Measurements from ENCODE around the gene TMPRSS12.
"Not testable (repeated sequence)": the region's sequence is repeated elsewhere in the genome, so short reads cannot be mapped to it uniquely, and the experiment has no call there.

Gene TMPRSS12

DNA sequence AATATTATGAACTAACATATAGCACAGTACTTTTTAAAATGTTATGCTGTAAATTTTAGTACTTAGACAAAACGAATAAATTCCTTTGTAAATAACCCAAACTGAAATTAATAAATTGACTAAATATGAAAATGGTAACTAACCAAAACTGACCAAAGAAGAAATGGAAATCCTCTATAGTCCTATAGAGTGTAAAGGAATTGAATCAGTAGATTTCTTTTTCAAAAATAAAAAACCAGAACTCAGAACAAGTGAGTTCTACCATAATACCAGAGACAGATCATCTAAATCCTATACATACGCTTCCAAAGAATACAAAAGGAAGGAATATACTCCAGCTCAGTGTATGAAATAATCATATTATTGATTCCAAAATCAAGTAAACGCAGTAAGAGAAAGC is 39.8 kb downstream of the TMPRSS12 start:
- no peak for DNase-seq (ENCODE audit: low spot score in 2 of 2)
- H3K9me3 Mint-ChIP-seq = no peaks in the 10 kb centered on the region
- no peak overlapping the region for H3K27ac Mint-ChIP-seq (ENCODE audit: low read depth)
- ATAC-seq (replicated peaks; ENCODE audit: extremely low read depth, poor library complexity, severe bottlenecking) = no peak
- no peaks in the 10 kb centered on the region for H3K27me3 Mint-ChIP-seq
- H3K4me1 Mint-ChIP-seq = no peaks in the 10 kb centered on the region
- no peak overlapping the region for H3K4me3 Mint-ChIP-seq
- no peaks in the 10 kb centered on the region for H3K36me3 Mint-ChIP-seq (ENCODE audit: insufficient read depth)

GRCh38 chr12:50887191-50887590 is 44.5 kb downstream of the TMPRSS12 start:
- Mint-ChIP-seq H3K4me3 (no peak overlapping the region), H3K9me3 (no peaks in the 10 kb centered on the region), H3K4me1 (no peaks in the 10 kb centered on the region), H3K36me3 (ENCODE audit: insufficient read depth) (no peaks in the 10 kb centered on the region), H3K27ac (ENCODE audit: low read depth) (no peak overlapping the region), H3K27me3 (no peaks in the 10 kb centered on the region)
- no peak for DNase-seq (ENCODE audit: low spot score in 2 of 2)
- no peak for ATAC-seq (replicated peaks; ENCODE audit: extremely low read depth, poor library complexity, severe bottlenecking)

DNA sequence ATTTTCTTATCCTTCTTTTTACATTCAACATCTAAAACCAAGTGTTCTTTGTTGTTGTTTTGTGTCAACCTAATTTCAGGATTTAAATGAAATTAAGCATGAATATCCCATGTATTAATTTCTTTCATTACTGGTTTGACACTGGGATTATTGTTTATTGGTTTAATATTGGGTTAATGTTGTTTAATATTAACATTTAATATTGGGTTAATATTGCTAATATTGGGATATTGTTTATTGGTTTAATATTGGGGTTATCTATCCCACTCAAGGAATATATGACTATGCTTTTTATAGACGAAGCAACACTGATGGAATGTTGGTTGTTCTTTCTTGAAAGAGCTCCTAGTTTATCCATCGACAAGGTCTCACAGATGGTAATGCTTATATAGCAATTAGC is 45.9 kb downstream of the TMPRSS12 start:
- Mint-ChIP-seq H3K27me3 (no peaks in the 10 kb centered on the region), H3K4me1 (no peaks in the 10 kb centered on the region), H3K27ac (ENCODE audit: low read depth) (no peak overlapping the region), H3K36me3 (ENCODE audit: insufficient read depth) (no peaks in the 10 kb centered on the region), H3K4me3 (no peak overlapping the region), H3K9me3 (no peaks in the 10 kb centered on the region)
- ATAC-seq (replicated peaks; ENCODE audit: extremely low read depth, poor library complexity, severe bottlenecking) (no peak), DNase-seq (ENCODE audit: low spot score in 2 of 2) (no peak)

DNA sequence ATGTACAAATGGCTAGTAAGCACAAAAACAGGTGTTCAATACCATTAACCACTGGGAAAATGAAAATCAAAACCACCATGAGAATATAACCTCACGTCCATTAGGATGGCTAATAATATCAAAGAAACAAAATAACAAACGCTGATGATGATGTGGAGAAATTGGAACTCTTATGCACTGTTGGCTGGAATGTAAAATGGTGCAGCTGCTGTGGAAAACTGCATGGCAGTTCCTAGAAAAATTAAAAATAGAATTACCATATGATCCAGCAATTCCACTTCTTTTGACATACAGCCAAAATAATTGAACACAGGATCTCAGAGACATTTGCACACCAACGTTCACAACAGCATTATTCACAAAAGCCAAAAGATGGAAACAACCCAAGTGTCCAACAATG is 51.5 kb downstream of the TMPRSS12 start:
- H3K27me3 Mint-ChIP-seq = no peaks in the 10 kb centered on the region
- DNase-seq (ENCODE audit: low spot score in 2 of 2) = no peak
- H3K4me3 Mint-ChIP-seq = no peak overlapping the region
- no peak for ATAC-seq (replicated peaks; ENCODE audit: extremely low read depth, poor library complexity, severe bottlenecking)
- H3K4me1 Mint-ChIP-seq = no peaks in the 10 kb centered on the region
- H3K9me3 Mint-ChIP-seq = no peaks in the 10 kb centered on the region
- no peak overlapping the region for H3K27ac Mint-ChIP-seq (ENCODE audit: low read depth)
- no peaks in the 10 kb centered on the region for H3K36me3 Mint-ChIP-seq (ENCODE audit: insufficient read depth)

DNA sequence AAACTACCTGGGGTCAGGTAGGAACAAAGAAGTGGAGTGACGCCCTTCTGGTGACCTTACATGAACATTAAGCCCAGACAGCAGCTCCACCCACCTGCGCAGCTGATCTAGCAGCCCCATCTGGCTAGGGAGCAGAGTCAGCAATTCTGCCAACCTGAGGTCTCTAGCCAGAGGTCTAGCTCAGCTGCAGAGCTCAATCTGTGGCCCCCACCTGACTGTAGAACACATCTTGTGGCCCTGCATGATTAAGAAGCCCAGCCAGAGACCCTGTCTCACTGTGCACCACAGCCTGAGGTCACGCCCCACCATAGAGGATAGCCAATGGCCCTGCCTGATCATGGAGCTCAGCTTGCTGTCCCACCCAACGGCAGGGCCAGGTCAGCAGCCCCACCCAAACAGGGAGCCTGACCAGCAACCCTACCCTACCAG is 59.0 kb downstream of the TMPRSS12 start:
- H3K27me3 Mint-ChIP-seq = no peaks in the 10 kb centered on the region
- no peak overlapping the region for H3K4me3 Mint-ChIP-seq
- DNase-seq (ENCODE audit: low spot score in 2 of 2) = no peak
- H3K9me3 Mint-ChIP-seq = no peaks in the 10 kb centered on the region
- H3K4me1 Mint-ChIP-seq = no peaks in the 10 kb centered on the region
- ATAC-seq (replicated peaks; ENCODE audit: extremely low read depth, poor library complexity, severe bottlenecking) = no peak
- H3K36me3 Mint-ChIP-seq (ENCODE audit: insufficient read depth) = no peaks in the 10 kb centered on the region
- no peak overlapping the region for H3K27ac Mint-ChIP-seq (ENCODE audit: low read depth)

DNA sequence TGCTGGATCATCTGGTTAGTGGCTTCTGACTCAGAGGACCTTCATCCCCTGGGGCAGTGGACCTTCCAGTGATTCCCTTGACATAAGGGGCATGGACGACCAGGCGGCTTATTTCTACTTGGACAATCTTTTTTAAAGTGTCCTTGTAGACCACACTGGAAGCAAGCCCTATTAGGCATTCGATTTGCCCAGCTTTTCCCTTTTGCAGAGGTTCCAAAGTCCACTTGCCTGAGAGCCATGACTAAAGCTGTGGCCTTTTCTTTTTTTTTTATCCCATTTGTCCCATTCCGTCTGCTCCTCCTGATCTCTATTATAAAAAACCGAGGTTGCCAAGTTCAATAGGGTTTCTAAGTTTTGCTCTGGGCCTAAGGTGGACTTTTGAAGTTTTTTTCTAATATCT is 65.8 kb downstream of the TMPRSS12 start:
- H3K27me3 Mint-ChIP-seq = peaks cover 28% of the 10 kb centered on the region
- ATAC-seq (replicated peaks; ENCODE audit: extremely low read depth, poor library complexity, severe bottlenecking); H3K4me3 Mint-ChIP-seq; H3K4me1 Mint-ChIP-seq; H3K36me3 Mint-ChIP-seq (ENCODE audit: insufficient read depth); DNase-seq (ENCODE audit: low spot score in 2 of 2); H3K9me3 Mint-ChIP-seq; H3K27ac Mint-ChIP-seq (ENCODE audit: low read depth): not testable (repeated sequence)

GRCh38 chr12:50912361-50912760 is 69.6 kb downstream of the TMPRSS12 start:
- H3K4me3 Mint-ChIP-seq; H3K4me1 Mint-ChIP-seq; ATAC-seq (replicated peaks; ENCODE audit: extremely low read depth, poor library complexity, severe bottlenecking); H3K36me3 Mint-ChIP-seq (ENCODE audit: insufficient read depth); H3K27ac Mint-ChIP-seq (ENCODE audit: low read depth); DNase-seq (ENCODE audit: low spot score in 2 of 2): not testable (repeated sequence)
- H3K9me3 Mint-ChIP-seq = peaks cover 11% of the 10 kb centered on the region
- H3K27me3 Mint-ChIP-seq = peaks cover 33% of the 10 kb centered on the region

- Mint-ChIP-seq H3K4me1 (no peaks in the 10 kb centered on the region), H3K36me3 (ENCODE audit: insufficient read depth) (no peaks in the 10 kb centered on the region), H3K27ac (ENCODE audit: low read depth) (no peak overlapping the region), H3K4me3 (no peak overlapping the region), H3K9me3 (peaks cover 11% of the 10 kb centered on the region), H3K27me3 (peaks cover 42% of the 10 kb centered on the region)
- DNase-seq (ENCODE audit: low spot score in 2 of 2) = no peak
- ATAC-seq (replicated peaks; ENCODE audit: extremely low read depth, poor library complexity, severe bottlenecking) = no peak
Measured at GRCh38 chr12:50913224-50913623, 70.5 kb downstream of the TMPRSS12 start.

DNA sequence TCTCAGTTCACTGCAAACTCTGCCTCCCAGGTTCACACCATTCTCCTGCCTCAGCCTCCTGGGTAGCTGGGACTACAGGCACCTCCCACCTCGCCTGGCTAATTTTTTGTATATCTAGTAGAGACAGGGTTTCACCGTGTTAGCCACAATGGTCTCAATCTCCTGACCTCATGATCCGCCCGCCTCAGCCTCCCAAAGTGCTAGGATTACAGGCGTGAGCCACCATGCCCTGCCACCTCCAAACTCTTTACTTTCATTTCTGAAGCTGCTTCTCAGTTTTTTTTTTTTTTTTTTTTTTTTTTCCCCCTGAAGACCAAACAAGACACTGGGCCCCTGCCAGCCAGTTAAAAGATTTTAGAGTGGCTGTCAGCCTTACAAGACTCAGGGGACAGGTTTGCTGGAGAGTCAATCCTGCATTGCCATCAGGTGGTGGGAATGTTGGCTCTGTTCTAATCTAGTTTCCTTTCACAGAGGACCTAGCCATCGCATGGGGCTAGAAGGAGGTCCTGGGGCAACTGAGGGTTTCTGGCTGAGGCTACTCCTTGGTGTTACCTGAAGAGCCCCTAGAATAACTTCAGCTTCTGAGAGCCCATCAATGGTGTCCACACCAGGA is 72.3 kb downstream of the TMPRSS12 start:
- DNase-seq (ENCODE audit: low spot score in 2 of 2) (no peak), ATAC-seq (replicated peaks; ENCODE audit: extremely low read depth, poor library complexity, severe bottlenecking) (no peak)
- Mint-ChIP-seq H3K36me3 (ENCODE audit: insufficient read depth) (no peaks in the 10 kb centered on the region), H3K9me3 (peaks cover 11% of the 10 kb centered on the region), H3K4me1 (no peaks in the 10 kb centered on the region), H3K4me3 (no peak overlapping the region), H3K27me3 (peaks cover 38% of the 10 kb centered on the region), H3K27ac (ENCODE audit: low read depth) (no peak overlapping the region)

DNA sequence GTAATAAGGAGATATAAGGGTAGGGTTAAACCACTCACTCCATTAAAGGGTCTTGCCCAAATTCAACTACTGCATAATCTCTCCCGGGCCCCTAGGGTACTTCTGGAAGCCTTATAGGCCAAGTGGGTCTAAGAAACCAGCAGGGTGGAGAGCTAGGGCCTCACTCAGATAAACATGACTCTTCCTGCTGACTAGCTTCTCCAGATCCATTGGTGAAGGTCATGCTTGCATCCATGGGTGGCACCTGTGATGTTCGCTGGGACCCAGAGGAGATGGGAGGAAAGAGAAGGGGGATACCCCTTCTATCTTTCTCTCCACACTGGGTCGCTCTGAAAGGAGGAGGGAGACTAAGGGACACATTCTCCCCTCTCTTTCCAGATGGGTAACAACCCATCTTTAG is 73.6 kb downstream of the TMPRSS12 start:
- no peak overlapping the region for H3K4me3 Mint-ChIP-seq
- H3K27ac Mint-ChIP-seq (ENCODE audit: low read depth) = no peak overlapping the region
- H3K4me1 Mint-ChIP-seq = no peaks in the 10 kb centered on the region
- no peaks in the 10 kb centered on the region for H3K36me3 Mint-ChIP-seq (ENCODE audit: insufficient read depth)
- H3K9me3 Mint-ChIP-seq = peaks cover 11% of the 10 kb centered on the region
- peaks cover 27% of the 10 kb centered on the region for H3K27me3 Mint-ChIP-seq
- no peak for ATAC-seq (replicated peaks; ENCODE audit: extremely low read depth, poor library complexity, severe bottlenecking)
- DNase-seq (ENCODE audit: low spot score in 2 of 2) = no peak

GRCh38 chr12:50918584-50919316 is 76.0 kb downstream of the TMPRSS12 start:
- H3K27me3 Mint-ChIP-seq = peaks cover 19% of the 10 kb centered on the region
- H3K4me1 Mint-ChIP-seq = peaks cover 1% of the 10 kb centered on the region
- no peak for DNase-seq (ENCODE audit: low spot score in 2 of 2)
- ATAC-seq (replicated peaks; ENCODE audit: extremely low read depth, poor library complexity, severe bottlenecking) = no peak
- H3K9me3 Mint-ChIP-seq = peaks cover 5% of the 10 kb centered on the region
- H3K27ac Mint-ChIP-seq (ENCODE audit: low read depth) = no peak overlapping the region
- no peak overlapping the region for H3K4me3 Mint-ChIP-seq
- H3K36me3 Mint-ChIP-seq (ENCODE audit: insufficient read depth) = no peaks in the 10 kb centered on the region

DNA sequence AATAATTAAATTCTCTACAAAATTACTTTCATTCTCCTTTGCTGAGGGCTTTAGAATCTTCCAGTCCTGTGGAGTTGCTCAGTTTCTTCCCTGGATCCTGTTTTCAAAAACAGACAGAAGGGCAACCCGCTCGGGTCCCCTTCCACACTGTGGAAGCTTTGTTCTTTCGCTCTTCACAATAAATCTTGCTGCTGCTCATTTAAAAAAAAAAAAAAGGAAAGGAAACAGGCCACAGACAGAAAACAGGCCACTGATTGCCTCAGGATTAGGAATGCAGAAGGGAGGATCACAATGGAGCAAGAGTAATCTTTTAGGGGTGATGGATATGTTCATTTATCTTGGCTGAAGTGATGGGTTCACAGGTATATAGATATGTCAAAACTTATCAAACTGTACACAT is 80.1 kb downstream of the TMPRSS12 start:
- peak overlapping the region; percentile 28 for H3K4me3 Mint-ChIP-seq
- peaks cover 5% of the 10 kb centered on the region for H3K36me3 Mint-ChIP-seq (ENCODE audit: insufficient read depth)
- ATAC-seq (replicated peaks; ENCODE audit: extremely low read depth, poor library complexity, severe bottlenecking) (no peak), DNase-seq (ENCODE audit: low spot score in 2 of 2) (no peak)
- H3K27me3 Mint-ChIP-seq = peaks cover 10% of the 10 kb centered on the region
- H3K4me1 Mint-ChIP-seq = peaks cover 21% of the 10 kb centered on the region
- no peak overlapping the region for H3K27ac Mint-ChIP-seq (ENCODE audit: low read depth)
- H3K9me3 Mint-ChIP-seq = no peaks in the 10 kb centered on the region

DNA sequence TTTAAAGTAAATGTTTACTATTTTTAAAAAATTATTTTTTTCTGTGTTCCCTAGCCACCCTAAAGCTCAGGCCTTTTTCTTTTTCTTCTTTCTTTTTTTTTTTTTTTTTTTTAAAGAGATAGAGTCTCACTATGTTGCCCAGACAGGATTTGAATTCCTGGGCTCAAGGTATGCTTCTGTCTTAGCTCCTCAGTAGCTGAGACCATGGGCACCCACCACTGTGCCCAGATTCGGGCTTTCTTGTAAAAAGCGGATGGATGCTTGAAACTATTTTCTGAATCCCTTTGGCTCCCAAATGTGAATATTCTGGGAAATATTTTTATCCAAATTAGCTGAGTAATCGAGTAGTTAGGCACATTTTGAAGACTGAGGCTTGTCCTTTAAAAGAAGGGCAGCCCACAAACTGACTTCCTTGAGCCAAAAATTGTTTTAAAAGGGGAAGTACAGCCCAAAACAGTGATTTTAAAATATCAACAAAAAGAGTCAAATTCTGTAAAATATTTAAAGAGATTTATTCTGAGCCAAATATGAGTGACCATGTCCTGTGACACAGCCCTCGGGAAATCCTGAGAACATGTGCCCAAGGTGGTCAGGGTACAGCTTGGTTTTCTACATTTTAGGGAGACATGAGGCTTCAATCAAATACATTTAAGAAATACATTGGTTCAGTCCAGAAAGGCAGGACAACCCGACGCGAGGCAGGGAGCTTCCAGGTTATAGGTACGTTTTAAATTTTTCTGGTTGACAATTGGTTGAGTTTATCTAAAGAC is 80.8 kb downstream of the TMPRSS12 start:
- peak overlapping the region; percentile 70 for H3K4me3 Mint-ChIP-seq
- H3K27me3 Mint-ChIP-seq = peaks cover 2% of the 10 kb centered on the region
- H3K36me3 Mint-ChIP-seq (ENCODE audit: insufficient read depth) = peaks cover 5% of the 10 kb centered on the region
- no peak overlapping the region for H3K27ac Mint-ChIP-seq (ENCODE audit: low read depth)
- peaks cover 21% of the 10 kb centered on the region for H3K4me1 Mint-ChIP-seq
- ATAC-seq (replicated peaks; ENCODE audit: extremely low read depth, poor library complexity, severe bottlenecking) (no peak), DNase-seq (ENCODE audit: low spot score in 2 of 2) (no peak)
- no peaks in the 10 kb centered on the region for H3K9me3 Mint-ChIP-seq

All from central memory CD8-positive, alpha-beta T cell (primary cell).